ENCODE measurements around the gene RDH13. TPM values are rescaled to one million over a fixed set of nuclear protein-coding genes. Genes with fewer than 3 reads are reported as not detected.
"Not testable (repeated sequence)": the region's sequence is repeated elsewhere in the genome, so short reads cannot be mapped to it uniquely, and the experiment has no call there.

The RDH13 gene
- polyA plus RNA-seq, 3 donors = 16.9 to 21.0 (median 17.0) TPM

DNA sequence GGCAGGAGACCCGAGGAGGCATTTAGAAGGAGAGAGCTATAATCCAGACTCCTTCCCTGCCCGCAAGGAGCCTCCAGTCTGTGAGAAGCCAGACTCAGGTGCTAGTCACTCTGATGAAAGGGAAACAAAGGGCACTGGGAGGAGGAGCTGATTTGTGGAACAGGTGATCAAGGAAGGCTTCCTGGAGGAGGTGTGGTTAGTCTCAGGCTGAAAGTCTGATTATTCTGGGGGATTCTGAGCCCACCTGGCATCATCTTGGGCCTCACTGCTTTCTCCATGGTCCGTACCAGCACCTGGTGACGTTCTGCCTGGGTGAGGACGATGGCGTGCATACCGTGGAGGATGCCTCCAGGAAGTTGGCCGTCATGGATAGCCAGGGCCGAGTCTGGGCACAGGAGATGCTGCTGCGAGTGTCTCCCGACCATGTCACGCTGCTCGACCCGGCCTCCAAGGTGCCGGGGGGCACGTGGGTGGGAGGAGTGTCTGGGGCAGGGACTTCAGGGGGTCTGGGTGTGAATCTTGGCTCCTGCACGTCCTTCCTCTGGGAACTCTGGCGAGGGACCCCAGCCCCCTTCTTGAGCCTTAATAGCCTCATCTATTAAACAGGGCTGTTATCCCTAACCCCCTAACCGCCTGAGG lies 16.6 kb upstream of the RDH13 start:
- no peak for DNase-seq (ENCODE audit: low read depth in 3 of 3, low spot score in 2 of 3)

DNA sequence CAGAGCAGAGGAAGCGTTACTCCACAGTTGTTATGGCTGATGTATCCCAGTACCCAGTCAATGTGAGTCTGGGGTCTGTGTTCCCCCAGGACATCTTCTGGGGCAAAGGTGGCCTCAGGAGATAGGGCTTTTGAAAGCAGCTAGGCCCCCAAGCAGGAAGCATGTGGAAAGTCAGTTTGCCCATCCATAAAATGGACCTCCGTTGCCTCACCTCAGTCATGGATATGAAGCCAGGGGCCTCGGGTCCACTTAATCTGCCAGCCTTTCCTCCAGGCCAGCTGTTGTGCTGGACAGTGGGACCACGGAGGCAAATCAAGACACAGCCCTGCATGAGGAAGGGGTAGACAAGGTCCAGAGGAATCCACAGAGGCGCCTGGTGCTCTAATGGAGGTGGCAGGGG lies 16.0 kb upstream of the RDH13 start:
- DNase-seq (ENCODE audit: low read depth in 3 of 3, low spot score in 2 of 3) = no peak

DNA sequence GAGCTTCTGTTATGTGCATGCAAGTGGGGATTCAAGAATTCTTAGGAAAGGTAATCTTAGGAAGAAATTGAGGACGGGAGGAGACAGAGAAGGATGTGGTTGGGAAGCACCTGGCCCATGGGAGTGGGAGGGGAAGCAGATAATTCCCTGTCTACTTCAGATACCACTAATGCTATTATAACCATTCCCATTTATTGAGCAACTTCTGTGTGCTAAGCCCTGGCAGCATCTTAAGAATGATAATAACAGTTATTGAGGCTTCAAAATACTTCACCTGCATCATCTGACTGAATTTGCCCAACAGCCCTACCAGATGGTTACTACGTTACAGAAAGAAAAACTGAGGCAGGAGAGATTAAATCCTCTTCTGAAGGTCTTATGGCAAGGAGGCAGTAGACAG lies 14.2 kb upstream of the RDH13 start:
- no peak for DNase-seq (ENCODE audit: low read depth in 3 of 3, low spot score in 2 of 3)

DNA sequence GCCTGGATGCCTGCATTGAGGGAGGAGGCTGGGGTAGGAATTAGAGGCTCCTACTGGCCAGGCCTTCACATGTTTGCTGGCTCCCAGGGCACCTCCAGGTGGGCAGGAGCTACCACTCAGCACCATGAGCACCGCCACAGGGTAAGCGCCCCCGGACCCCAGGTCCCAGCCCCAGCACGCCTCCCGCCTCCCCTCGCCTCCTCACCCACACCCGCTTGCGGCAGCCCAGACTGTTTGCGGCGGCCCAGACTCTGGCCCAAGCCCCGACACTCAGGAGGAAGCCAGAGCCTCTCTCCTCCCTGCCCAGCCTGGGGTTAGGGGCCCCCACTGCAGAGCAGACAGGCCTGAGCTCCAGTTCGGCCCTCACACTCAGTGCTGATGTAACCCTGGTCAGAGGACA lies 13.4 kb upstream of the RDH13 start:
- DNase-seq (ENCODE audit: low read depth in 3 of 3, low spot score in 2 of 3) = no peak

DNA sequence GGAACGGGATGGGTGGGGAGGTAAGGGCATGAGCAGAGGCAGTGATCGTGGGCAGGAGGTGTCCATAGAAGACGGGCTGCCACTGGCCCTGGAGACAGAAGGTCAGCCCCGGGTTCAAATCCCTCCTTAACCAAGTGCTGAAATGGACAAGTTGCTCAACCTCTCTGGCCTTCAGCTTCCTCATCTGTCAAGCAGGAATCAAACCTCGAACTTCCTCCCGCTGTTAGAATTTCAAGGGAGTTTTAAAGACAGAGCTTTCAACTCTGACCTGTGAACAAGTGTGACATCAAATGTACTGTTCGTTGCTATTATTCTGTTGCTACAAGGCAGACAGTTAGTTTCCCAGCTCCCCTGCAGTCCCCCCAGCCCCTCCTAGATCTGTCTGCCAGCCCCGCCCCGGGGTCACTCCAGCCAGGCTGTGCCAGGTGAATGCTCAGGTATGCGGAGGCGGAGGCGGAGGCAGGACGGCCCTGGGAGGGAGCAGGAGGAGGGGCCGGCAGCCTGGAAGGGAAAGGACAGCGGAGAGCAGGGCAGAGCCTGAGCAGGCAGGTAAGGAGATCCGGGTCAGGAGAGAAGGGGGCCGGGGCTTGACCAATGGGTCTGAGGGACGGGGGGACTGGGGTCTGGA lies 12.5 kb upstream of the RDH13 start, which contains the start of gene EPS8L1:
Gene EPS8L1, plus strand, starts transcription at position 499 of the 628 bp plus-strand sequence. CDS start 576 bp downstream, outside the sequence.
- DNase-seq (ENCODE audit: low read depth in 3 of 3, low spot score in 2 of 3) = no peak

DNA sequence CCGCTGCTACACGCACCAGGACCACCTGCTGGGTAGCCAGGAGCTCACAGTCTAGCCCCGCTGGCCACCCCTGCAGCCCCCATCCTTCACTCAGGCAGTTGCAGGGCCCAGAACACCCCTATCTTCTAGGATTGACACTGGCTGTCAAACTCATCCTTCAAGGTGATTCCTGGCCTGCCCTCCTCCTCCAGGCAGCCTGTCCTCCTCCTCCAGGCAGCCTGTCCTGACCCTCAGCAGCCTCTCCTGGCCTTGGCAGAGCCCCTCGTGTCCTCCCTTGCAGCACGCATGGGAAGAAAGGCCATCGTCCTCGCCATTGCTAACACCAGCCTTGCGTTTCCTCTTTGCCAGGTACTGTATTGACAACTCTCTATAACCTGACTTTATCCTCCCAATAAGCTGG lies 9.0 kb upstream of the RDH13 start:
- no peak for DNase-seq (ENCODE audit: low read depth in 3 of 3, low spot score in 2 of 3)

DNA sequence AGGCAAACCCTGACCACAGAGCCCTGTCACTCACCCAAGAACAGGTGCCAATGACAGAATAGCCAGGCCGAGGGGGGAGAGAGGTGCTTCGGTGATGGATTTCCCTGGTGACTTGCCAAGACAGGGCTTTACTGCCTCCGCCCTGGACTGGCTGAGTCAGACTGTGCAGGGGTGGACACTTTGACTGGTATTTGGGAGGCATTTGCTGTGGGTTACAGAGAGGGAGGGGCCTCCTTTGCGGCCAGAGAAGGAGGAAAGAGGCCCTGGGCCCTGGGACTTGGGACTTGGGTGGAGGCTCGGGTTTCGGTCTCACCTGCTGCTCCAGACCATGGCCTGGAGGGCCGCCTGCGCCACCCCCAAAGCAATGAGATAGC lies 8.2 kb upstream of the RDH13 start:
- DNase-seq (ENCODE audit: low read depth in 3 of 3, low spot score in 2 of 3) = no peak

DNA sequence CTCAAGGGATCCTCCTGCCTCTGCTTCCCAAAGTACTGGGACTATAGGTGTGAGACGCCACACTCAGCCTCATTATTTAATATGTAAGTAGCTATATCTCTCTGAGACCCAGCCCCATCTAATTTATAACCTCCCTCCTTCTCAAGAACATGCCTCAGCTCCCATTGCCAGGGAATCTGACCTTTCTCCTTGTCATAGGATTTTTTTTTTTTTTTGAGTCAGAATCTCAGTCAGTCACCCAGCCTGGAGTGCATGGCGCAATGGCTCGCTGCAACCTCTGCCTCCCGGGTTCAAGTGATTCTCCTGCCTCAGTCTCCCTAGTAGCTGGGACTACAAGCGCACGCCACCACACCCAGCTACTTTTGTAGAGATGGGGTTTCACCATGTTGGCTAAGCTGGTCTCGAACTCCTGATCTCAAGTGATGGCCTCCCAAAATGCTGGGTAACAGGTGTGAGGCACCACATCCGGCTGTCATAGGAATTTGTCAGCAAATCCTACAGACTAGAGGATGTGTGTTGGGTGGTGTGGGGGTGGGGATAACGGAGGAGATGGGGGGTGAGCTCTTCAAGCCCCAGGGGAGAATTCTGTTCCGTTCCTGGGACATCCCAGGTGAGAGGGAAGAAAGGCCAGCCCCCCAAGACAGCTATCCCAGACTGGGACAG lies 7.6 kb upstream of the RDH13 start:
- DNase-seq (ENCODE audit: low read depth in 3 of 3, low spot score in 2 of 3) = no peak

DNA sequence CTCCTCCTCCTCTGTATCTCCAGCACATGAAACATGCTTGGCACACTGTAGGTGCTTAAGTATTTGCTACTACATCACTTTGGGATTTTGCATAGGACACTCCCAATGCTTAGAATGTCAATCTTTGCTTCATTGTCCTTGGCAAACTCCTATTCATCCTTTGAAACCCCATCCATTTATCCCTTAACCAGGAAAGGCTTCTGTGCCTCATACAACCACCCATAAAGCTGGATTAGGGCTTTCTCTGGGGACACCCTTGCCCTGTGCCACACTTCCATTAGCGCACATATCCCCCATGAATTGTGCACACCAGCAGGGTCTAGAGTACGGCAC lies 6.9 kb upstream of the RDH13 start:
- no peak for DNase-seq (ENCODE audit: low read depth in 3 of 3, low spot score in 2 of 3)

DNA sequence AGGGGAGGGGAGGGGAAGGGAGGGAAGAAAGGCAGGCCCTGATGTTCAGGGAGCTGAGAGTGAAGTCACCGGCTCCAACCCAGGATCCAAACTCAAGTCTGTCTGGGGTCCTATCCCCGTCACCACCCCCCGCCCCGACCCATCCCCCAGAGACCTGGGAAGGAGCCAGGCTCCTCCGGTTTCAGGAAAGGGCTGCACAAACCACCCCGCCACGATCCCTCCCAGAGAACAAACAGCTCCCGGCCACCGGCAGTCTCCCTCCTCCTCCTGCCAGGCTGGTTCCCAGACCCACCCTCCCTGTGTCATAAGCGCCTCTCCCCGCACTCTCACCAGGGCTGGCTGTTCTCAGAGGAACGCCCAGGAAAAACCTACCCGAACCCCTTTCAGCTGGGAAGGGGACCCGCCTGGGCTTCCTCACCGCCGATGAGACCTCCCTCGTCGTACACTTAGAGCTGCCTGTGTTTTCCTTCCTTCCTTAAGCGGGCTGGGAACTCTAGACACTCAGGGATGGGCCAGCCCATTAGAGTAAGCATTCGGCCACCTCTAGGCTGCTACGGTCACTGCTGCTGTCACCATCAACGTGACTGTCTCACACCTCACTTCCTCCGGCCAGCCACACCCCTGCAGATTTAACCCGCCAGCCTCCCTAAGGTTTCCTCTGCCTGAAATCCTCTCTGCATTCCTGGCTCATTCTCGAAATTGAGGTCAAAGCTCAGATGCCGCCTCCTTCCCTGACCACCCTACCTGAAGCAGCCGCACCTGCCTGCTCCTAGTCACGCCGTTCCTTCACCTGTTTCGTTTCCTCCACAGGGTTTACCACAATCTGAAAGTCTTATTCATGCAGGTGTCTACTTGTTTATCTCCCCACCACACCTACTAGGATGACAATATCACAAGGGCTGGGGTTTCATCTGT lies 6.3 kb upstream of the RDH13 start:
- DNase-seq (ENCODE audit: low read depth in 3 of 3, low spot score in 2 of 3) = no peak

DNA sequence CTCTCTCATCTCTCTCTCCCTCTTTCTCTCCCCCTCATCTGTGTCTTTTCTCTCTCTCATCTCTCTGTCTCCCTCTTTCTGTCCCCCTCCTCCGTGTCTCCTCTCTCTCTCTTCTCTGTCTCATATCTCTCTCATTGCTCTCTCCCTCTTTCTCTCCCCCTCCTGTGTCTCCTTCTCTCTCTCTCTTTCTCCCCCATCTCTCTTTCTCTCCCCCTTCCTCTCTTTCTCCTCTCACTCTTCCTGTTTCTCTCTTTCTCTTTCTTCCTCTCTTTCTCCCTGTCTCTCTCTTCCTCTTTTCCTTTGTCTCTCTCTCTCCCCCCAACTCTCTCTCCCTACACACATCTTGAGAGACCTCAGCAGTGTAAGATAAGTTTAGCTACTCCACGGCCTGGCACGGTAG lies 4.9 kb upstream of the RDH13 start:
- no peak for DNase-seq (ENCODE audit: low read depth in 3 of 3, low spot score in 2 of 3)

DNA sequence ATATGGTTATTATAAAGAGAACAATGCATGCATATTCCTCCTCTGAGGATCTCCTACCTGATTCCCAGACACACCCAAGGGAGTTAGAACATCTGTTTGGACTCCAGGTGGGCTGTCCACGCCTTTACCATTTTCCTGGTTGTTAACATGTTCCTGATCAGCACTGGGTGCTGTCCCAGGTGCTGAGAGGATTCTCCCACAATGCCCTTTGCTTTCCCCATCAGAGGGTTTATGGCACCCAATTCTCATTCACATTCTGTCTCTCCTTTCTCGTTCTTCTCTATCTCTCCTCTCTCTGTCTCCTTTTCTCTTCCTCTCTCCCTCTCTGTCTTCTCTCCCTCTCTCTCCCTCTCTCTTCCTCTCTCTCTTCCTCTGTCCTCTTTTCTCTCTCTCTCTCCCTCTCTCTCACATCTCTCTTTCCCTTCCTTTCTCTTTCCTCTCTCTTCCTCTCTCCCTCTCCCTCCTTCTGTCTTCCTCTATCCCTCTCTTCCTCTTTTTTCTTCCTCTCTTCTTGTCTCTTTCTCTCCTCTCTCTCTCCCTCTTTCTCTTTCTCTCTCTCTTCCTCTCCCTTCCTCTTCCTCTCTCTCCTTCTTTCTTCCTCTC lies 3.3 kb upstream of the RDH13 start:
- DNase-seq (ENCODE audit: low read depth in 3 of 3, low spot score in 2 of 3) = no peak

DNA sequence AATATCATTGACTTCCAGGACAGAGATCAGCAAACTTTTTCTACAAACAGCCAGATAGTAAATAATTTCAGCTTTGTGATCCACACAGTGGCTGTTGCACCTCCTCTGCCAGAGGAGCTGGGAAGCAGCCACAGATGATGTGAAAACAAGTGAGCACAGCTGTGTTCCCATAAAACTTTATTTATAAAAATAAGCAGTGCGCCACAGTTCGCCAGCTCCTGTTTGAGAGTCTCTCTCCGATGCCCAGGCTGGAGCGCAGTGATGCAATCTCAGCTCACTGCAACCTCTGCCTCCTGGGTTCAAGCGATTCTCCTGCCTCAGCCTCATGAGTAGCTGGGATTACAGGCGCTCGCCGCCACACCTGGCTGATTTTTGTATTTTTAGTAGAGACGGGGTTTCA lies 2.6 kb upstream of the RDH13 start:
- not testable (repeated sequence) for DNase-seq (ENCODE audit: low read depth in 3 of 3, low spot score in 2 of 3)

DNA sequence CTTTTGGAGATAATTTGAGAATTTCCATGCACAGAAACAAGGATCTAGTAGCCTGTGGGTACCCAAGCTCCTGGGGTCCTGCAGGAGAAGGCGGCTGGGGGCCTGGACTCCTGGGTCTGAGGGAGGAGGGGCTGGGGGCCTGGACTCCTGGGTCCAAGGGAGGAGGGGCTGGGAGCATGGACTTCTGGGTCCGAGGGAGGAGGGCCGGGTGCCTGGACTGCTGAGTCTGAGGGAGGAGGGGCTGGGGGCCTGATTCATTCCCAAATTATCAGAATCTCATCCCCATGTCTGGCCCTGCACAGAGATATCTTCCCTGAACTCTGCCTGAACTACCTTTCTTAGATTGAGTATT lies 520 bp upstream of the RDH13 start:
- no peak for DNase-seq (ENCODE audit: low read depth in 3 of 3, low spot score in 2 of 3)

DNA sequence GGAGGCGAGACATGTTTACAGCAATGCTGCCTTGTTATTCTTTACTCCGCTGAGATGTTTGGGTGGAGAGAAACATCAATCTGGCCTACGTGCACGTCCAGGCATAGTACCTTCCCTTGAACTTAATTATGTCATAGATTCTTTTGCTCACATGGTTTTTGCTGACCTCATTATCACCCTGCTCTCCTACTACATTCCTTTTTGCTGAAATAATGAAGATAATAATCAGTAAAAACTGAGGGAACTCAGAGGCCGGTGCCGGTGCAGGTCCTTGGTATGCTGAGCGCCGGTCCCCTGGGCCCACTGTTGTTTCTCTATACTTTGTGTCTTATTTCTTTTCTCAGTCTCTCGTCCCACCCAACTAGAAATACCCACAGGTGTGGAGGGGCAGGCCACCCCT lies 2.7 kb downstream of the RDH13 start:
- not testable (repeated sequence) for DNase-seq (ENCODE audit: low read depth in 3 of 3, low spot score in 2 of 3)

DNA sequence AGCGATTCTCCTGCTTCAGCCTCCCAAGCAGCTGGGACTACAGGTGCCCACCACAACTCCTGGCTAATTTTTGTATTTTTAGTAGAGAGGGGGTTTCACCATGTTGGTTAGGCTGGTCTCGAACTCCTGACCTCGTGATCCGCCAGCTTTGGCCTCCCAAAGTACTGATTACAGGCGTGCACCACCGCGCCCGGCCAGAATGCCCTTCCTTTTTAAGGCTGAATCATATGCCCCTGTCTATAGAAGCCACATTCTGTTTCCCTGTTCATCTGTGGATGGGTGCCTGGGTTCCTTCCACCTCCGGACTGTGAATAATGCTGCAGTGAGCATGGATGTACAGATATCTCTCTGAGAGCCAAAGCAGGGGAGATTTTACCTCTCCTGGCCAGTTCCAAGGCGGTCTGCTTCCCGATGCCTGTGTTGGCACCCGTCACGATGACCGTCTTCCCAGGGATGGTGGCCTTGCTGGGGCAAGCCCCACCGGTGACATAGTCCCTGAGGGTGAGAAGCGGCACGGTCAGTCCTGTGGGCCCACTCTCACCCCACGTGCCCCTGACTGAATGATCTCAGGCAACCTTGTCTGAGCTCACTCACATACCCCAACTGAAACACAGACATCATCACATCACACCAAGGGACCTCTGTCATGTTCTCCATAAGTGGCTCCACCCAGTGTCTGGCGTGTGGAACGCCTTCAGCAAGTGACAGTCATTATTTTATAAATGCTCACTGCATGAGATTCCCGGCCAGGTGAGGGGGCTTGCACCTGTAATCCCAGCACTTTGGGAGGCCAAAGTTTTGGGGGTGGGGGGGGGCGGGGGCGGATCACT lies 4.0 kb downstream of the RDH13 start:
- no peak for DNase-seq (ENCODE audit: low read depth in 3 of 3, low spot score in 2 of 3)

DNA sequence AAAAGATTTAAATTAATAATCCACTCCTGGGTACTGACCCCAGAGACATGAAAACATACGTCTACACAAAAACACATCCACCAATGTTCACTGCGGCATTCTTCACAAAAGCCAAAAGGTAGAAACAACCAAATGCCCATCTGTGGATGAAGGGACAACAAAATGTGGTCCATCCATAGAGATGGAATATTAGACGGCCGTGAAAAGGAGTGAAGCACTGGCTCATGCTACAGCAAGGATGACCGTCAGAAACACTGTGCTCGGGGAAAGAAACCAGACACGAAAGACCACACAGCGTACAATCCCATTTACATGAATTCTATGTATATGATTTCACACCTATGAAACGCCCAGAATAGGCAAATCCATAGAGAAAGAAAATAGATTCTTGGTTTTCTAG lies 6.1 kb downstream of the RDH13 start:
- no peak for DNase-seq (ENCODE audit: low read depth in 3 of 3, low spot score in 2 of 3)

DNA sequence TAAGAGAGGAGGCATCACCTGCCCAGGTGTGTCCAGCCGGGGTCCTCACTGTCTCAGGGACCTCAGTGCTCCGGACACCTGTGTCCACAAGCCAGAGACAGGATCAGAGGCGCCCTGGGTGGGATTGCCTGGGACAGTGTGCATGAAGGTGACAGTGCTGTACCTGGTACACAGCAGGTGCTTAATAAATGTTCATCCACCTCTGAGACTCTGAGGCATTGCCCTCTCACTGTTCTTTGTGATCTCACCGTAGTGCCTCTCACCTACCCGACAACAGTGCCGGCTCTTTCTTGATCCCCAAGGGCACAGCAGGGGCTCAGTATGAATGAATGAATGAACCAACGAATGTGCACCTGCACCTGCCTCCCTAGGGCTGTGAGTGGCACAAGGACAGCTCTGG lies 9.2 kb downstream of the RDH13 start:
- DNase-seq (ENCODE audit: low read depth in 3 of 3, low spot score in 2 of 3) = no peak

DNA sequence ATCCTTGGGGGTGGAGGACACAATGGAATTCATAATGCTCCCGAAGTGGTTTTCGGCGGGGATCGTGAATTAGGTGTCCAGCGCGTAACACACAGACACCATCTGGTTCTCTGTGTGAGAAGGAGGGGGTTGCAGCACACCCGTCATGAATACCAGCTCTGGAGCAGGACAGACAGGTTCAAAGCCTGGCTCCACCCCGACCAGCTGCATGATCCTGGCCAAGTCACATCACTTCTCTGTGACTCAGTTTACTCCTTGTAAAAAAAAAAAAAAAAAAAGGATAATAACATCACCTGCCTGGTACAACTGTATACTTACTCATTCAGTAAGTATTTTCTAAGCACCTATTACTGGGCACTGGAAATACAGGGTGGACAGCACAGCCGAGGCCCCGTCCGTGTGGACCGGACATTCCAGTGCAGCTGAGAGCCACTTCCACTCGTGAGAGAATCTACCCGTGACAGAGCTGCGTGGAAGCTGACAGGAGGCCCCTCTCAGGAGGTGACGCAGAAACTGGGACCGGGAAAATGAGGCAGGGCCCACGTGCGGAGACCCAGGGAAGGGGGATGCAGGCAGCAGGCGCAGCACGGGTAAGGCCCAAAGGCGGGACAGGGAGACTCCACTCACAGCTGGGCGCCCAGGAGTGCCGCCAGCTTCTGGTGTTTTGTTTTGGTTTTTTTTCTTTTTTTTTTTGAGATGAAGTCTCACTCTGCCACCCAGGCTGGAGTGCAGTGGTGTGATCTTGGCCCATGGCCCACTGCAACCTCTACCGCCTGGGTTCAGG lies 12.0 kb downstream of the RDH13 start:
- no peak for DNase-seq (ENCODE audit: low read depth in 3 of 3, low spot score in 2 of 3)

All from right renal cortex interstitium (tissue), 3 donors.